ENCODE data around the gene MGMT. TPM values are rescaled to one million over a fixed set of nuclear protein-coding genes. Genes with fewer than 3 reads are reported as not detected.

The MGMT gene
- total RNA-seq, 2 experiments from 2014 or later = 9.0 to 9.6 TPM

DNA sequence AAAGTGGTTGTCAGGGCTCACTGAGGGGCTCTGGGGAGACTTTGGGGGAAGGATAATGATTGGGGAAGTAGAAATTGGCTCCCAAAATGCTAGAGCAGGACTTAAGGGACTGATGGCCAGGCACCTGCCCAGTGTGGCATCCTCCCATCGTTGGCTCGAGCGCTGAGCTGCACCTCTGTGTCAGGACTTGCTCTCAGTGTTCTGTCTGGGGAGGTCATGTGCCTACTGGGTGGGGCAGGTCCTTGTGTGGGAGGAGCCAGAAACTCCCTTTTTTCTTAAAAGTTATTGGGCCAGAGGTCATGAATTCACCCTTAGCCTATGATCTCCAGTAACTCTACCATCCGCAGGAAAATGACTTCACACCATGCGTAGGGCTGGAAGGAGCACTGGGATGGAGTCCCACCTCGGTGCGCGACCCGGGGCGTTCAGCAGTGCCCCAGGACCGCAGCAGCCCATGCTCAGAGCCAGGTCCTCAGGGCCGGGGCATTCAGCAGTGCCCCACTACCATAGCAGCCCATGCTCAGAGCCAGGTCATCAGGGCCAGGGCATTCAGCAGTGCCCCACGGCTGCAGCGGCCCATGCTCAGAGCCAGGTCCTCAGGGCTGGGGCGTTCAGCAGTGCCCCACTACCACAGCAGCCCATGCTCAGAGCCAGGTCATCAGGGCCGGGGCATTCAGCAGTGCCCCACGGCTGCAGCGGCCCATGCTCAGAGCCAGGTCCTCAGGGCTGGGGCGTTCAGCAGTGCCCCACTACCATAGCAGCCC lies 275.1 kb downstream of the MGMT start:
- POLR2A ChIA-PET = no interaction called here
- Histone ChIP-seq H3K9me3 (ENCODE audit: control insufficient read depth in 1 of 2, insufficient read depth in 1 of 2, low read length in 2 of 2) (peaks cover 11 to 76% of the 10 kb centered on the region in 2 experiments), H3K27ac (ENCODE audit: low read depth in 1 of 2, low read length in 2 of 2) (no peak overlapping the region), H3K36me3 (ENCODE audit: insufficient read depth, low read length) (no peaks in the 10 kb centered on the region), H3K4me3 (ENCODE audit: low read length) (no peak overlapping the region), H3K27me3 (ENCODE audit: control insufficient read depth in 1 of 2, insufficient read depth in 2 of 2, low read length in 2 of 2) (no peaks in the 10 kb centered on the region), H3K4me1 (ENCODE audit: insufficient read depth, low read length) (no peaks in the 10 kb centered on the region)
- intact Hi-C loops (cut with DNase I, micrococcal nuclease) = no loop called here
- Mint-ChIP-seq H3K9me3 (peaks cover 3% of the 10 kb centered on the region), H3K4me1 (ENCODE audit: low read depth) (no peaks in the 10 kb centered on the region), H3K36me3 (ENCODE audit: low read depth) (peaks cover 65% of the 10 kb centered on the region), H3K4me3 (no peak overlapping the region), H3K27ac (no peak overlapping the region), H3K27me3 (no peaks in the 10 kb centered on the region)
- no peak for DNase-seq
- CTCF ChIA-PET = no interaction called here
- TF ChIP-seq, protein P1, sequence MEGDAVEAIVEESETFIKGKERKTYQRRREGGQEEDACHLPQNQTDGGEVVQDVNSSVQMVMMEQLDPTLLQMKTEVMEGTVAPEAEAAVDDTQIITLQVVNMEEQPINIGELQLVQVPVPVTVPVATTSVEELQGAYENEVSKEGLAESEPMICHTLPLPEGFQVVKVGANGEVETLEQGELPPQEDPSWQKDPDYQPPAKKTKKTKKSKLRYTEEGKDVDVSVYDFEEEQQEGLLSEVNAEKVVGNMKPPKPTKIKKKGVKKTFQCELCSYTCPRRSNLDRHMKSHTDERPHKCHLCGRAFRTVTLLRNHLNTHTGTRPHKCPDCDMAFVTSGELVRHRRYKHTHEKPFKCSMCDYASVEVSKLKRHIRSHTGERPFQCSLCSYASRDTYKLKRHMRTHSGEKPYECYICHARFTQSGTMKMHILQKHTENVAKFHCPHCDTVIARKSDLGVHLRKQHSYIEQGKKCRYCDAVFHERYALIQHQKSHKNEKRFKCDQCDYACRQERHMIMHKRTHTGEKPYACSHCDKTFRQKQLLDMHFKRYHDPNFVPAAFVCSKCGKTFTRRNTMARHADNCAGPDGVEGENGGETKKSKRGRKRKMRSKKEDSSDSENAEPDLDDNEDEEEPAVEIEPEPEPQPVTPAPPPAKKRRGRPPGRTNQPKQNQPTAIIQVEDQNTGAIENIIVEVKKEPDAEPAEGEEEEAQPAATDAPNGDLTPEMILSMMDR (IDR thresholded peaks at IDR 0.05) = no peak
- no peak for ATAC-seq (ENCODE audit: poor library complexity)

DNA sequence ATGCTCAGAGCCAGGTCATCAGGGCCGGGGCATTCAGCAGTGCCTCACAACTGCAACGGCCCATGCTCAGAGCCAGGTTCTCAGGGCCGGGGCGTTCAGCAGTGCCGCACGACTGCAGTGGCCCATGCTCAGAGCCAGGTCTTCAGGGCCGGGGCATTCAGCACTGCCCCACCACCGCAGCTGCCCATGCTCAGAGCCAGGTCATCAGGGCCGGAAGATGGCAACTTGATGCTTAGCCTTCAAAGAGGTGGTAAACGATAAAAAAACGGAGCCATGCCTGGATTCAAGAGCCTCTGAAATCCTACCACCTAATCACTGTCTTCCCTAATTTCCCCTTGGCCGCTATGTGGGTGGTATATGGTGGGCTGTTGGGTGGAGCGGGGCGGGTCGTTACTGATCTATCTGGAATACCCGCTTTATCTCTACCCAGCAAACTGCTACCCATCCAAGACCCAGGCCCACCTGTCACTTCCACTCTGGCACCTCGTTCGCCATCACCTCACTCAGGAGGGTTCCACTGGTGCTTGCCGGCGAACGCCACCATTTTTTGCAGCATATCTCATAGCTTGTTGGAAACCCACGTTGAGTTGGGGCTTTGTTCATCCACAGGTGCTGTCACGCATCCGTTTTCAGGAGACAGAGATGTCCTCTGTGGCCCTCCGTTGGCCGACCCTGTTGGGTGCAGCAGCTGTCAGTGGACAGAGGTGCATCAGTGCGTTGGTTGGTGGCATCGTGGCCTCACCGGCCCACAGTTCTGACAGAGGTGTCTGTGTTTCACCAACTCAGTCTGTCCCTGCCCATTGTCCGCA lies 275.9 kb downstream of the MGMT start:
- ChIA-PET POLR2A (no interaction called here), CTCF (no interaction called here)
- Histone ChIP-seq H3K27me3 (ENCODE audit: control insufficient read depth in 1 of 2, insufficient read depth in 2 of 2, low read length in 2 of 2) (no peaks in the 10 kb centered on the region), H3K27ac (ENCODE audit: low read depth in 1 of 2, low read length in 2 of 2) (no peak overlapping the region), H3K9me3 (ENCODE audit: control insufficient read depth in 1 of 2, insufficient read depth in 1 of 2, low read length in 2 of 2) (peaks cover 17 to 72% of the 10 kb centered on the region in 2 experiments), H3K4me1 (ENCODE audit: insufficient read depth, low read length) (no peaks in the 10 kb centered on the region), H3K4me3 (ENCODE audit: low read length) (no peak overlapping the region), H3K36me3 (ENCODE audit: insufficient read depth, low read length) (no peaks in the 10 kb centered on the region)
- intact Hi-C loops (cut with DNase I, micrococcal nuclease) = no loop called here
- no peaks in the 10 kb centered on the region for H3K27me3 Mint-ChIP-seq
- H3K36me3 Mint-ChIP-seq (ENCODE audit: low read depth) = peaks cover 73% of the 10 kb centered on the region
- no peaks in the 10 kb centered on the region for H3K4me1 Mint-ChIP-seq (ENCODE audit: low read depth)
- H3K27ac Mint-ChIP-seq = no peak overlapping the region
- TF ChIP-seq, protein P1 (IDR thresholded peaks at IDR 0.05) = no peak
- no peak overlapping the region for H3K4me3 Mint-ChIP-seq
- peaks cover 10% of the 10 kb centered on the region for H3K9me3 Mint-ChIP-seq
- ATAC-seq (ENCODE audit: poor library complexity) = no peak
- DNase-seq = peak in 2 of 14 experiments; percentile 2 to 27

DNA sequence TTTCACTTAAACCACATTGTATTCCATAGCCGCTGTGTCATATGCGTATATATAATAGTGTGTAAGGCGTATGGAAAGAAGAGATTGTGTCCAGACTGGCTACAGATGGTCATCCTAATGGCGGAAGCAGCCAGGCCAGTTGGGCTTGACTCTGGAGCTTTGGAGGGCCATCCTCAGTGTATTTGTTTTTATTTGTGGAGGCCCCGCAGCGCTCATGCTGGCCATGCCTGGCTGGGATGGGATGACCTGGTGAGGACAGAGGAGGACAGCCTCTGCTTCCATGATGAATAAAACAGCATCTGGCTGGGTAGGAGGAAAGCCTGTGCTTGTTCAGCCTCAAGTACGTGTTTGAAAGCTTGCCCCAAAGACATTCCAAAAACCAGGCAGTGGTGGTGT lies 276.7 kb downstream of the MGMT start:
- H3K4me3 ChIP-seq (ENCODE audit: low read length) = no peak overlapping the region
- Mint-ChIP-seq H3K27ac (no peak overlapping the region), H3K36me3 (ENCODE audit: low read depth) (peaks cover 75% of the 10 kb centered on the region), H3K9me3 (peaks cover 15% of the 10 kb centered on the region), H3K27me3 (no peaks in the 10 kb centered on the region), H3K4me1 (ENCODE audit: low read depth) (no peaks in the 10 kb centered on the region), H3K4me3 (no peak overlapping the region)
- no peaks in the 10 kb centered on the region for H3K27me3 ChIP-seq (ENCODE audit: control insufficient read depth in 1 of 2, insufficient read depth in 2 of 2, low read length in 2 of 2)
- CTCF ChIA-PET = no interaction called here
- no peaks in the 10 kb centered on the region for H3K4me1 ChIP-seq (ENCODE audit: insufficient read depth, low read length)
- ATAC-seq (ENCODE audit: poor library complexity) (no peak), DNase-seq (peak in 1 of 14 experiments; percentile 1)
- H3K27ac ChIP-seq (ENCODE audit: low read depth in 1 of 2, low read length in 2 of 2) = no peak overlapping the region
- intact Hi-C loops (cut with DNase I, micrococcal nuclease) = no loop called here
- TF ChIP-seq, protein P1 (IDR thresholded peaks at IDR 0.05) = no peak
- no peaks in the 10 kb centered on the region for H3K36me3 ChIP-seq (ENCODE audit: insufficient read depth, low read length)
- H3K9me3 ChIP-seq (ENCODE audit: control insufficient read depth in 1 of 2, insufficient read depth in 1 of 2, low read length in 2 of 2) = peaks cover 25 to 66% of the 10 kb centered on the region in 2 experiments
- POLR2A ChIA-PET = no interaction called here
